ENCODE results near the gene XPR1.

Gene XPR1

DNA sequence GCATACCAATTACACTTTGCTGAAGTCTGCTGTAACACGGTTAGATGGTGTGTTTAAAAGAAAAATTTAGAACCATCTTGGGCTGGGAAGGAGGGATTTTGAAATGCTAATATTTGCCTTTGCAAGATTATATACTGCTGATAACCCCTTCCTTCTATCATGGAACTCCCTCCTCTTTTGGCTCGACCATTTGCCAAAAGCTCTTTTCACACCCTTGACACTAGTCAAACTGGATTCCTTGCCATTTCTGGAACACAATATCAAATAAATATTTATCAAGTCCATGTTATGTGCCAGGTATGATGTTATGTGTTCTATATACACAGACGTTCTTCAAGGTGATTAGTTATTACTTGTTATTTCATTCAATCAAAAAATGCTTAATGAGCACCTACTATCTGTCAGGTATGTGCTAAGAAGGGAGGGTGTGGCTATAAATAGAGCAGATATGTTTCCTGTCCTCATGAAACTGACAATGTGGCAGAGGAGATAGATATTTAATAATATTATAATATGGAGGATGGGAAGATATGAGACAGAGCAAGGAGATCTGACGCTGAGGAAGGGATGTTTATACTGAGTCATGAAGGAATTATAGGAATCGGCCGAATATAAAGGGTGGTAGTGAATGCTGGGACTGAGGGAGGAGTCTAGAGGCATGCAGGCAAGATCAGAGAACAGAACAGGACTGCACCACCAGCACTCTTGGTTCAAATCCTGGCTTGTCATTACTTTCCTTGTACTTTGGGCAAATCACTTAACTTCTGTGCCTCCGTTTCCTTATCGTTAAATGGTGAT lies 16.1 kb upstream of the XPR1 start:
- DNase-seq (ENCODE audit: low read depth in 2 of 2, low spot score in 1 of 2), result no peak

DNA sequence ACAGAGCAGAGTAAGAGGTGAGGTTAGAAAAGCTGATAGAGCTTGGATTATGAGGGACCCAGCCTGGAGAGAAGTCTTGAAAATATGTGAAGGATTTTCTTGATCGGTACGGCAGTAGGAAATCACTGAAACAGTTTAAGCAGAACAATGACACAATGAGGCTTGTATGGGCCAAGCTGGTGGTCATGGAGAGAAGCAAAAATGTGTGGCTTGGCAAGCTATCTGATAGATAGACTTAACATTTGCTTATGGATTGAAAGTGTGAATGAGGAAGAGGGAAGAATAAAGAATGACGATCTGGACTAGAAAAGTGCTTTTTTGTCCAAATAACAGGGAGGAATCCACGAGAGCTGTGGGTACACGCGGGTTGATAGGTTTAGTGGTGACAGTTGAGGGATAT lies 15.4 kb upstream of the XPR1 start:
- no peak for DNase-seq (ENCODE audit: low read depth in 2 of 2, low spot score in 1 of 2)

DNA sequence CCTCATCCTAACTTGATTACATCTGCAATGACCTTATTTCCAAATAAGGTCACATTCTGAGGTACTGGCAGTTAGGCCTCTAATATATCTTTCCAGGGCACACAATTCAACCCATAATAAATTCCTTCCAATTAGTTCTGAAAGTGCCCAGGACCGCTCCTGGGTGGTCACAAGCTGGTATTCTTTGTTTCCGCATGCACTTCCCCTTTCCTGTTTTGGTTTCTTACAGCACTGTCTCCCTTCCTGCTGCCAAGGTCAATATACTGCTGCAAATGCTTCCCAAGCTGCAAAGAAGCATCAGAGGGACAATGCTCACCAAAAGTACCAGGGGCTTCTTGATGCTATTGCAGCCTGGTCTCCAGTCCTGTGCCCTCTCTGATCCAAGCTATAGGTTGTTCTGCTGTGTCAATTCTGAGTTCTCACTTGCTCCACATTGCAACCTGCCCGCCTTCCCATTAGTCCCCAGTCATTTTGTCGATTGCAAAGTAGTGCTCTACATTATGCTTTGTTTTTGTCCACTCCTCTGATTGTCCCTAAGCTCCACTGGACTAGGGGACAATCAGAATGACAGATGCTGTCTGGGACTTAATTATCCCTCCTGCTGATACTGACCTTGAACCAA lies 13.9 kb upstream of the XPR1 start:
- no peak for DNase-seq (ENCODE audit: low read depth in 2 of 2, low spot score in 1 of 2)

DNA sequence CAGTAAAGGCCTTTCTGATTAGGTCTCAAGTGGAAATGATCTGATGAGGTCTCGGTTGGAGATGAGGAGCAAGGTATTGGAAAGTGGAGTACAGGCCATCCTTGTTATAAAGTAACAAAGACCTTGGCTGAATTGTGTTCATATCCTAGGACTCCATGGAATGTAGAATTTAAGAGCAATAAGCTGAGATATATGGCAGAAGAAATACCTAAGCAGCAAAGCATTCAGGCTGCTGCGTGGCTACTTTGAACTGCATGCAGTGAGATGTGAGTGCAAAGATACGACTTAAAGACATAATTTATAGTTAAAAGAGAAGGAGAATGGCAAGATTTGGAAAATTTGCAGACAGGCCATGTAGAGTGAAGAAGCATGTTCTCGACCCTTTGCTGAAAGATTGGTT lies 11.2 kb upstream of the XPR1 start:
- no peak for DNase-seq (ENCODE audit: low read depth in 2 of 2, low spot score in 1 of 2)

DNA sequence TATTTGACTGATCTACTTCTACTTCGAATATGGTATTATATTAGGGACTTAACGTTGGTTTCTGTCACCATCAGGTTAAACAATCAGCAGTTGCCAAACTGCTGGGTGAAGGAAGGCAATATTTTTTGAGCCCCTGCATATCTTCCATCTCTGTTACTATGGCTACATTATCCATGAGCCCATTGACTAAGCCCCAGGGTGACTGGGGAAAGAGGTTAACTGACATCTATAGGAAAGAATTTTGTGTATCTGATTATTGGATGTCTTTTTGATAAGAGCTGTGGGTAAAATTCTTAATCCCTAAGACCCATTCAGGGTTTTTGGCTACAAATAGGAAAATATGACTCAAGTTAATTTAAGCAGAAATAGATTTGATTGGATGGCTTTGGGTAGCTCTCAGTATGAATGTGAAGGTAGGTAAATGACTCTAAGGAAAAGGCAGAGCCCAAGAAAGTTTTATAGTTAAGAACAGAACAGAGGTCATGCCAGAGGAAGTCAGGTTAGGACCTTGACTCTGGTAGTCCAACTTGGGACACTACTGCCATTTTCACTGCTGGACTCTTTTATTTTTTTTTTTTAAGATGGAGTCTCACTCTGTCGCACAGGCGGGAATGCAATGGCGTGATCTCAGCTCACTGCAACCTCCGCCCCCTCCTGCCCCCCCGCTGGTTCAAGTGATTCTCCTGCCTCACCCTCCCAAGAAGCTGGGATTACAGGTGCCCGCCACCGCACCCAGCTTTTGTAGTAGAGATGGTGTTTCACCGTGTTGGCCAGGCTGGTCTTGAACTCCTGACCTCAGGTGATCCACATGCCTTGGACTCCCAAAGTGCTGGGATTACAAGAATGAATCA lies 8.9 kb upstream of the XPR1 start:
- DNase-seq (ENCODE audit: low read depth in 2 of 2, low spot score in 1 of 2), result no peak

DNA sequence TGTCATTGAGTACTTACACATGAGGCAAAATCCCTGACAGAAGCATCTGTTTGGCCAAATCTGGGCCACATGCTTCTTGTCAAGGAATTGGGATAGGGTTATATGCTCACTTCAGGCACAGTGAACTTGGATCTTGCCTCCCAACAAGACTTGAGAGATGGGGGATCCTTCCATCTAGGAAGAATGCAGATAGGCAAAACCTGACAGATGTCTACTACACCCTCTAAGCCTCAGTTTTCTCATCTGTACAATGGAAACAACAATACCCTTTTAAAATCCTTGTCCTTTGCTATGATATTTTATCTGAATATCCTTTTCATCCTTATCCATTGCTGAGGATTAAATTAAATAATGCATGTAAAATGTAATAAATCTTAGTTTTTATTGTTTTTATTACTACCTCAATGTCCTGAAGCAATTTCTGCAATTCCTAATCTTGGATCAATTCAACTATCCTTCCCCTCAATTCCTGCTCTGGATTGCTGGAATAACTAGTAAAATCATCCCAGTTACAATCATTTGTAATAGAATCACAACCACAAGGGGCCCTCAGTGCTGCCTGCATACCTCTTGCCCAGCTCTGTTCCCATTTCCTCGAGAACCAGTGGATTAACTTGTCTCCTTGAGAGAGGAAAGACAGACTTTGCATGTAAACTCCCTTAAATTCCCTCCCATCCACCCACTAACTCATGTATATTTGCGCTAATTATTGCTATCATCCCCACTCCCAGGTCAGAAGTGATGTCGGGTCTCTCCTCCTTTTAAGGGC lies 8.1 kb upstream of the XPR1 start:
- no peak for DNase-seq (ENCODE audit: low read depth in 2 of 2, low spot score in 1 of 2)

DNA sequence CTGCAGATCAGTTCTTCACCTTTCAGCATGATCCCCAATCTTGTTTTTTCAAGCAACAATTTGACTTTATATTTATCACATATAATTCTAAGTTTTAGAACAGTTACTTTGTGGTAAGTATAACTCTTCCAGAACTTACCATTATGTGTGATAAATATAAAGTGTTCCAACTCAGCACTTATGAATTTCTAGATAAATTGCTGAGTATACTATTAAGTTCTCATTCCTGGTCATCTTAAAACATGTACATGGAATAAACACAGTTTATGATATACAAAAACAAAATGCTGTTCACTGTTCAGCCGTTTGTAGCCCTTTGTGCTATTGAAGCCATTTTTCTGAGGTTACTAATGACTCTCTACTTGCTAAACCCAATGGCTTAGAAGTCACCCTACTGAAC lies 5.1 kb upstream of the XPR1 start:
- DNase-seq (ENCODE audit: low read depth in 2 of 2, low spot score in 1 of 2), result no peak

DNA sequence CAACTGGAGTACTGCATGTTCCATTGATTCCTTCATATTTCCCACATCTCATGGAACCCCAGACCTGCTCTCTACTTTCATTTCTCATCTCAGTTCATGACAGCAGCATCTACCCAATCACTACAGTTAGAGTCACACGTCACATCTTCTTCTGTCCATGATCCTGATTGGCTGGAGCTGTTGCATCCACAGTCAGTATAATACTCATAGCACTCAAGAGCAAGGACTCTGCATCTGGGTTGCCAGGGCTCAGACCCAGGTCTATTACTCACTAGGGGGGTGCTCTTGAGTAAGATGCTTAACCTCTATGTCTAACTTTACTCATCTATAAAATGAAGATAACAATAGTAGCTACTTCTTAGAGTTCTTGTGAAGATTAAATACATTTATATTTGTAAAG lies 4.4 kb upstream of the XPR1 start:
- DNase-seq (ENCODE audit: low read depth in 2 of 2, low spot score in 1 of 2), result no peak

DNA sequence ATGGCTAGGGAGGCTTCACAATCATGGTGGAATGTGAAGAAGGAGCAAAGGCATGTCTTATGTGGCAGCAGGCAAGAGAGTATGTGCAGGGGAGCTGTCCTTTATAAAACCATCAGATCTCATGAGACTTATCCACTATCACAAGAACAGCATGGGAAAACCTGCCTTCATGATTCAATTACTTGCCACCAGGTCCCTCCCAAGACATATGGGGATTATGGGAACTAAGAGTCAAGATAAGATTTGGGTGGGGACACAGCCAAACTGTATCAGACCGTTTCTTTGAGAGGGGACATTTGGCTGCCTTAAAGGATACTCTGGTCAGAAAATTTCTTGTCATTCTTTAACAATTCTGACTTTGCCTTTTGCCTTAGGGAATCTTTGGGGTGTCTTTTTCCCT lies 3.2 kb upstream of the XPR1 start:
- DNase-seq (ENCODE audit: low read depth in 2 of 2, low spot score in 1 of 2), result no peak

DNA sequence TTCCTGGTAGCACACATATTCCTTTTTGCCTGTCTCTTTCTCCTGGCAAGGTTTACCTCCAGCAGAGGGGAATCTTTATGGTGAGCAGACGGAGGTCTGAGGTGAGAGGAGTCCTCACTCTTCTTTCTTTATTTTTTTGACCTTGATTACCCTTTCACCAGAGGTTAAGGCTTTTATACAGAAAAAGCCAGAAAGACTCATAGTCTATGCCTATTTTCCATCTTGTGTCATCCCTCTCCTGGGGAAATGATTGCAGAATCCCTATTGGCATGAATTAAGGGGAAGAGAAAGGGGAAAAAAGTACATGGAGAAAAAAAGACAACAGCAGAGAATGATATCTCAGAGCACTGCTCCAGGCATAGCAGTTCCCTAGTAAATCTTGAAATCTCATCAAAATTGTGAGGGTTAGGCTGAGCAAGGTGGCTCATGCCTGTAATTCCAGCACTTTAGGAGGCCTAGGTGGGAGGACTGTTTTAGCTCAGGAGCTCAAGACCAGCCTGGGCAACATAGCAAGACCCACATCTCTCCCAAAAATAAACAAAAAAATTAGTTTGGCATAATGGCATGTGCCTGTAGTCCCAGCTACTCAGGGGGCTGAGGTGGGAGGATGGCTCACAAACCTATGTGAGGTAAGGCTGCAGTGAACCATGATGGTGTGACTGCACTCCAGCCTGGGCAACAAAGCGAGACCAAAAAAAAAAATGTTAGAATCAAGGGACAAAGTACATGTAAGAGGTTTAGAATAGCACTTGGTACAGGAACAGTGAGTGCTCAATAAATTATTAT lies 1.2 kb upstream of the XPR1 start:
- no peak for DNase-seq (ENCODE audit: low read depth in 2 of 2, low spot score in 1 of 2)

DNA sequence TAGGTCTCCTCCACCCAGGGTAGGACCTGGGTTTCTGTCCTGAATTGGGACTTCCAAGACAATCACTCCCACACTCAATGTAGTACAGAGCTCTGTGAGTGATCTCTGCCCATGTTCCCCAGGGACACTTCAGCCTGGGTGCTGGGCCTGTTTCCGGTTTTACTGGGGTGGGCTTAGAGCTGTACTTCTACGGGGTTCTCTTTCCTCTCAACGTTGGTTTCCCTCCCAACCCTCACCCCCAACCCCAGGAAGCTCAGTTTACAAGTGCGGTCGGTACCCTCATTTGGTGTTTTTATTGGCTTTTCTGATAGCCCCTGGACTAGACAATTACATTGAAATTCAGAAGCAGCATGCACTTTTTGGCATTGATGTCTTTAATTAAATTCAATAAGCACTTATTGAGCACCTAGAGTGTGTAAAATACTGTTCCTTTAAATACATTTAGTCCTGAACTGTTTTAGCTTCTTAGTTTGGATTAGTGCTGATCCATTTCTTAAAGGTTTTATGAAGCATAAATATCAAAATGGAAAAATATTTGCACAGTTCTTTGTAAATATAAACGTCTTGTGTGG lies 542 bp upstream of the XPR1 start:
- no peak for DNase-seq (ENCODE audit: low read depth in 2 of 2, low spot score in 1 of 2)

DNA sequence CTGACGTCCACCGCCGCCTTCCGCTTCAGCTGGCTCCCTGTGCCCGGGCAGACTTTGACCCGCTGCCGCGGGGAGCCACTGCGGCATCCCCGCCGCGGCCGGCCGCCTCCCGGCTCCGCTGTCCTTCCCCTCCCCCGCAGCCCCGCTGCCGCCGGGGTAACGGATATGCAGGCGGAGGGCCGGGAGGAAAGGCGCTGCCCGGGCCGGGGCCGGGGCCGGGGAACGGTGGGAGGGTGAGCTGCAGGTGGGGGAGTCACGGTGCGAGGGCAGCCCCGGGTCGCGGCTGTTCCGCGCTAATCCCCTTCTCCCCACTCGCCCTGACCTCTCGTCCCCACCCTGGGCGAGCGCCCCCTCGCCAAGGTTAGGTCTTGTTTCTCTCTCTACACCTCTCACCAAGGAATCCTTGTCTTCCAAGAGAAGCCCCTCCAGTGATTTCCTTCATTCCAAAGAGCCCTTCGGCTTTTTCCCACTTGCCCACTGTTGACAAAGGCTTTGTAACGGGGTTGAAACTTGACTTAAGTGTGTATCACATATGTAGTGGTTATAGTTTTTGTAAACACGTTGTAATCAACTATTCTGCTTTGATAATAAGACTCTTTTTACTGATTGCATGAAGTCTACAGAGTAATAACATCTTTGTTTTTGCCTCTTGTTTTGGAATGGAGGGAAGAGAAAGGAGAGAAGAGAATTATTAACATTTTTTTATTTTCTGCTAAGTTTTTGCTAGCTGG lies 669 bp downstream of the XPR1 start:
- peak; percentile 5 to 26 for DNase-seq (ENCODE audit: low read depth in 2 of 2, low spot score in 1 of 2)

DNA sequence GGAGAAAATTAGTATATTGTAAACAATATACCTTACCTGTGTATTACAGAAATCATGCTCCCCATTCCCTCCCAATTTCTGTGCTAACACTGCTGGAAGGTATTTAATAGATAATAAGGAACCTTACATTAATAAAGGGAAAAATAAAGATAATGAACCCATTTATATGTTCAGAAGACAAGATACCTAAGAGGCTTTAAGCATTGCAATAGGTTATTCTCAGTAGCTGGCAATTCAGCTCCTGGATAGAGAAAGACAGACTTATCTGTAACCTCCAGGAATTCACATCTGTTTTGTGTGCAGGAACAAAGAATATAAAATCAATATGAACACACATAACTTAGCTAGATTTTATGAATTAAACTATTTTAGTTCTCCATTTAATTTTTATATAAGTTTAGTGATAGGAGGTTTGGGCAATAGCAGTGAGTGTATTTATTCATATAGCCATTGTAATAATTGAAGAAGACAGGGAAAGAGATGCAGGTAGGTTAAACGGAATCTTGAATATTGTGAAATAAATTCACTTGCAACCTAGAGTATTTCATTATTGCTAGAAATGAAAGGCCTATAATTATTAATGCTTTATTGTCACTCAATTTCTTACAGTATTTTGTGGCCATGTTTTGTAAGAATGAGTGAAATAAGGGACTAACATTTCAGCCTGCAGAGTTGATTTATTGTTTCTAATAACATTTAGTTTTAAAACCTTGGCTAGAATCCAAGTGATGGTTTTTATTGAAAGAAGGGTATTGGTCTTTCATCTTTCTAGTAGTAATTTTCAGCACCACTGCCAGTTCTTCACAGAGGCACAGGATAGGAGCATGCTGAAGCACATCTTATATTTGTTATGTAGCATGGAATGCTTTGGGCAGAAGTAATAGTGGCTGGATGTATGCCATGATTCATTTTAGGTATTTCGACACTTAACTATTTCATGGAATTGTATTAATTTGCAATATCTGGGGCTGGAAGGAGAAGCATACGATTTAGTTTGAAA lies 1.5 kb downstream of the XPR1 start:
- no peak for DNase-seq (ENCODE audit: low read depth in 2 of 2, low spot score in 1 of 2)

DNA sequence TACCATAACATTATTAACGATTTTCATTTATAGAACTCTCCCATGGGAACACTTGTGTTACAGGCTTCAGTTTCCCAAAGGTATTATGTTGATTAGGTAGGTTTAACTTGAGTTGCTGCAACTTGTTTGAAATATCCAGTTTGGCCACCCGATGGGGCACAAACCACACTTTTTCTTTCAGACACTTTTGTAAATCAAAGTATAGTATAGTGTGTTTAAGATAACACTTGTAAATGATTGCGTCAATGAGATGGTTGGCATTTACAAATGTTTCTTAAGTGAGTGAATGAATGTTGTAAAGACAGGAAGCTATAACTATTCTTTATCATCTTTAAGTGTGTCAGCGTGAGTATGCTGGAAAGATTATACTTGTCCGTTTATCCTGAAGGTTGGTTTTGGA lies 4.3 kb downstream of the XPR1 start:
- no peak for DNase-seq (ENCODE audit: low read depth in 2 of 2, low spot score in 1 of 2)

DNA sequence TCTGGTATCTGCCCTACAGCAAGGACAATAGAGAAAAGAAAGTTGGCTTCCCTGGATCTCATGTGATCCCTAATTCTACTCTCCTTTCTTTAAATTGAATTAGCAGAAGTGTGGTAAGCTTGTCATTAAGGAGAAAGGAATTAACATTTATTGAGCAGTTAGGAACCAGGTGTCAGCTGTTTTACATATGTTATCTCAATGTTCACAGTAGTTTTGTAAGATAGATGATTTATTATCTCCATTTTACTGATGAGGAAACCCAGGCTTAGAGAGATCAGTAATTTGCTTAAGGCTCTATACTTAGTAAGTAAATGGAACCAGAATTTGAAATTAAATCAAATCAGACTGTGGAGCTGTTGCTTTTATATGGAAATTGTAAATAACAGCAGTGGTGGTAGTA lies 8.0 kb downstream of the XPR1 start:
- no peak for DNase-seq (ENCODE audit: low read depth in 2 of 2, low spot score in 1 of 2)

DNA sequence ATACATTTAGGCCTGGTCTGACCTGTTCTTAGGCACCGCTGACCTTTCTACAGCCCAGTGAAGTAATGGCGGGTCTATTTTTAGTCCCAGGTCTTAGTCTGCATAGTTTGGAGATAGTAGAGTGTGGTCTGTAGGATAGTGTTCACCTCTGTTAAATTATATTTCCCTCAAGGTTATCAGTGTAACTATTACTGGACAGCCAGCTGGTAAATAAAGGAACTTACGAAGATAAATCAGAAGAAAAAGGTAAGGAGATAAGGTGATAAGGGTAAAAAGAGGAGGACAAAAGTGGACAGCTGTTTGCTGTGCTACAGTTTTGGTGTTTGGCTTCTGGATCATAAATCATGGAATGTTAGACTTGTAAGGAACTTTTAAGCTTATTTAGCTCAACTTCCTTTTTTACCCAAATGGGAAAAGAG lies 8.7 kb downstream of the XPR1 start:
- no peak for DNase-seq (ENCODE audit: low read depth in 2 of 2, low spot score in 1 of 2)

DNA sequence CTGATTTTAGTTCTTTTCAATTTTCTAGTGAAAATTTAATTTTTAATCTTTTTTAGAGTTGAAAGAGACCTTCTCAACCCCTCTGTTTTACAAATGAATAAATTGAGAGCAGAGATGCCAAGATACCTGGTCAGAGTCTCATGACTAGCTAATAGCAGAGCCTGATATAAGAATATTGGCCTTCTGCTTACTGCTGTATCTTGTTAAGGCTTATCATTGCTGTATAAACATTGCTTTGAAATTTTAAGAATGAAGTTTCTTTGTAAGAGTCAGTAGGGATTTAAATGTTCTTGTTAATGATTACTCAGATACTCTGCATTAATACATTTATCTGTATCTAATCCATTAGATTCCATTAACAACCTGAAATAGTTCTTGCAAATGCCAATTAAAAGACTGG lies 9.8 kb downstream of the XPR1 start:
- no peak for DNase-seq (ENCODE audit: low read depth in 2 of 2, low spot score in 1 of 2)

DNA sequence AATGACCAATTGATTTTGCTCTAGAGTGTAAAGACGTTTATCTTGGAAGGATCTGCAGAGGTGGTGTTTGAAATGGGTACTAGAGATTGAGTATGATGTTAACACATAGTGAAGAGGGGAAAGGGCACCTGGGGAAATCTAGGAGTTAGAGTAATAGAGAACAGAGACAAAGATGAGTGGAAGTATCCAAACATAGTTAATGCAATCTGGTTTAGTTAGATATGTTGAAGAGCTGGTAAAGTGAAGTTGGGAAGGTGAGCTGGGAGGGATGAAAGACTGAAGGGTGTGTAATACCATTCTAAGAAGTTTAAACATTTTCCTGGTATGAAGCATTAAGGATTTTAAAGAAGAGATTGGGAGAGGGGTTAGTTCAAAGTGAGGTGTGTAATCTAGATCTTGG lies 11.0 kb downstream of the XPR1 start:
- no peak for DNase-seq (ENCODE audit: low read depth in 2 of 2, low spot score in 1 of 2)
